C4-2B (cell line): ENCODE measurements around the gene MTRR.

Experiments
- CTCF ChIP-seq: fragments of 450-650 bp; conservative IDR thresholded peaks from 2 replicates; pipeline ENCODE4 v1.5.1; 2017; ENCODE audit warnings: mild to moderate bottlenecking
- ZFX ChIP-seq: fragments of 450-650 bp; IDR thresholded peaks from 2 replicates; pipeline ENCODE4 v1.6.1; 2017

GRCh38 chr5:7867260-7867659, 1.7 kb upstream of the MTRR start:
- TF ChIP-seq CTCF (no peak), ZFX (no peak)
